AG09319 (cell line): Measurements from ENCODE around the gene NUDCD3.

Source experiments
- DNase-seq: peaks from one replicate; pipeline ENCODE4 v3.0.0-alpha.2; 2010; ENCODE audit warnings: low read depth; ENCODE audit errors: extremely low read depth
- TF ChIP-seq, protein P1 (sequence below): IDR thresholded peaks from 2 replicates; pipeline ENCODE4 v1.5.1; 2011; ENCODE audit warnings: low read depth, mild to moderate bottlenecking, inconsistent platforms, low read length, moderate library complexity

Gene NUDCD3

DNA sequence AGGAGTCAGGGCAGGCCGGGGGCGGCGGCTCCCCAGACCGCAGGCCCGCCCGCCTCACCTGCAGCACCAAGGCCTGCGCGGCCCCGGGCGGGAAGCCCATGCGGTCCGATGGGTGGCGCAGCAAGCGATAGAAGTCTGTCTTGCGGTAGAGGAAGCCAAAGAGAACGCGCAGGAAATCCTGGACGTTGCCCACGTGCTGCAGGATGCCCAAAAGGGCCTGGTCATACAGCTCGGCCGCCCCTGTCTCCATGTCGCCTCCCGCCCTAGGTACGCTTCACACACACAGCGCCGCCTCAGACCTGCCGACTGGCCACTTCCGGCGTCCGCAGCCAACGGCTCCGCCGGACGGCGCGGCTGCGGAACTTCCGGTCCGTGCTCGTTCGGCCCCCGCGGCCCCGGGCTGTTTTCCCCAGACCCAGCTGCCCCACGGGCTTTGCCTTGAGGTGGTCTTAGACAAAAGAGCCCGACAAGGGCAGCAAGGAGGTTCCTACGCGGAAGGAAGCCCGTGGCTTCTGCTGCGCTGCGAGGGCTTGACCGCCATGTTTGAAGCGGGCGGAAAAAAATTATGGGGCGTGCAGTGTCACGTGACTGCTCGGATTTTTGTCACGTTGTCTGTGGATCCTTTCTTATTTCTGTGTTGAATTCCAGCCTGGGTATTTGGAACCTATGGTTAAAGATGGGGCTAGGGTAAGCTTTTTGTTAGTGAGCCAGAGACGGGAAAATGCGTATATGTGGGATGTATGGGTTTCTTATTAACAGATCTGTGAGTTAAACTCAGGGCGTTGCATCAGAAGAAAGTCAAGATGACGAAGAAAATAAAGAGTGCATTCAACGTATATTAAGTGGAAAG lies at the start of gene NUDCD3:
TSS of gene NUDCD3 (minus strand) at position 308 of the 850 bp plus-strand sequence. CDS start at position 250, 58 bp downstream.
- TF ChIP-seq, protein P1, sequence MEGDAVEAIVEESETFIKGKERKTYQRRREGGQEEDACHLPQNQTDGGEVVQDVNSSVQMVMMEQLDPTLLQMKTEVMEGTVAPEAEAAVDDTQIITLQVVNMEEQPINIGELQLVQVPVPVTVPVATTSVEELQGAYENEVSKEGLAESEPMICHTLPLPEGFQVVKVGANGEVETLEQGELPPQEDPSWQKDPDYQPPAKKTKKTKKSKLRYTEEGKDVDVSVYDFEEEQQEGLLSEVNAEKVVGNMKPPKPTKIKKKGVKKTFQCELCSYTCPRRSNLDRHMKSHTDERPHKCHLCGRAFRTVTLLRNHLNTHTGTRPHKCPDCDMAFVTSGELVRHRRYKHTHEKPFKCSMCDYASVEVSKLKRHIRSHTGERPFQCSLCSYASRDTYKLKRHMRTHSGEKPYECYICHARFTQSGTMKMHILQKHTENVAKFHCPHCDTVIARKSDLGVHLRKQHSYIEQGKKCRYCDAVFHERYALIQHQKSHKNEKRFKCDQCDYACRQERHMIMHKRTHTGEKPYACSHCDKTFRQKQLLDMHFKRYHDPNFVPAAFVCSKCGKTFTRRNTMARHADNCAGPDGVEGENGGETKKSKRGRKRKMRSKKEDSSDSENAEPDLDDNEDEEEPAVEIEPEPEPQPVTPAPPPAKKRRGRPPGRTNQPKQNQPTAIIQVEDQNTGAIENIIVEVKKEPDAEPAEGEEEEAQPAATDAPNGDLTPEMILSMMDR, result peak; percentile 26
- peak; percentile 35 for DNase-seq

DNA sequence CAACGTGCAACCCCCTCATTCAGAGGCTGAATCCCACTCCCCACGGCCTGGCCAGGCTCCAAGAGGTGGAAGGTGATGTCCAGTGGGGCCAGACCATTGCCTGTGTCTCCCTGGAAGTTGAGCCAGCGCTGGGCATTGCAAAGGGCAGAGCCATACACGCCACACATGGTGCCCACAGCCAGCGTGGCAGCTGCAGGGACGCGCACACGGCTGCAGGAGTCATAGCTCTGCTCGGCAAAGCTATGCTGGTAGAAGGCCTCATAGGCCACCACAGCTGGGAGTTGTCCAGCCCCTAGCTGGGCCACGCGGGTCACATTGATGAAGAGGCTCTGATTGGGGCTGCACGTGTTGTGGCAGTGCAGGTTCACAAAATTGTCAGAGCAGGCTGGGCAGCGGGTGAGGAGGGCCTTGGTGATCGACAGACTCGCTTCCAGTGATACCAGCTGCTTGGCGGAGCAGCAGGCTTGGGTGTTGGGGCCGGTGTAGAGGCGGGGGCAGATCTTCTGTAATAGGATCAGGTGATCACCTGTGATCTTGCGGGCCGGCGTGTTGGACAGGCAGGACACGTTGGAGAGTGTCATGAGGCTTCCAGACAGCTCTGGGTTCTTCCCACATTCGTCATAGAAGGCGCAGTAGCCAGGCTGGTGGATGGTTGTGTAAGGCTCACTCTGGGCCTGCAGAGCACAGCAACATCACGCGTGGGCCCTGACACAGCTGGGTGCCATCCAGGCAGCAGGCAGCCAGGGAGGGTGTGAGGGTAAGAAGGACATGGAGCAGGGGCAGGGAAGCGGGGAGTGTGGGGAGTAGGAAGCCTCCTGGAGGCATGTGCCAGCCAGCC lies 49.4 kb upstream of the NUDCD3 start:
- TF ChIP-seq, protein P1, result no peak
- DNase-seq, result no peak

DNA sequence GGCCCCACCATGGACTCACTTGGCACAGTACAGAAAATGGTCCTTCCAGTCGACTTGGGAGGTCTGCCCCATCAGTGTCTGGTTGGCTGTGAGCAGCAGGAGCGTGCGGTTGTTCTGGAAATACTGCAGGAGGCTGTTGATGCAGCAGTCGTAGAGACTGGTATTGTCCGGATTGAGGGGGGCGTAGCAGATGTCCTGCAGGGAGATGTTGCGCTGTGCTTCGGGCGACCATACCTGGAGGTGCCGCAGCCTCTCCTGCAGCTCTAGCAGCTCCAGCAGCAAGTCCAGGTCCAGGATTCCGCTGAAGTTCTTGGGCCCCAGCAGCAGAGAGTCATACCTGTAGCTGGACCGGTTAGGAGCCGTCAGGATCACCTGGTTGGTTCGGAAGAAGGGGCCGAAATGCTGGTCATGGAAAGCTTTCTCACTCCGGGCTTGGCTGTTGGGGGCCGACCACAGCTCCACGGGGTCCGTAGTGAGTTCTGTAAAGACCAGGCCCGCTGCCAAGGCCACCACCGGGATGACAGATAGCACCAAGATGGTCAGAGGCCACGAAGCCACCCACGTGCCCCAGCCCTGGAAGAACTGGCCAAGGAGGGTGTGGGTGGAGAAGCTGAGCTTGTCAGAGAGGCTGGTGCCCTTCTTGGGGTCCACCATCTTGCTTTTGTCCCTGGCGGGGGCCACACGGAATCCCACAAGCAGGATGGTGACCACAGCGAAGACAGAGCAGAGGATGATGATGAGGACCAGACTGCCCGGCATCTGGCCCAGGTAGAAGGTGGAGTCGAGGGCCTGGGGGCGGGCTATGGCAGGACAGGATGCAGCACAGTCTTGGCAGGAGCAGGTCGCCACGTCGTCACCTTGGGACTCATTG lies 48.6 kb upstream of the NUDCD3 start:
- TF ChIP-seq, protein P1, result no peak
- no peak for DNase-seq

DNA sequence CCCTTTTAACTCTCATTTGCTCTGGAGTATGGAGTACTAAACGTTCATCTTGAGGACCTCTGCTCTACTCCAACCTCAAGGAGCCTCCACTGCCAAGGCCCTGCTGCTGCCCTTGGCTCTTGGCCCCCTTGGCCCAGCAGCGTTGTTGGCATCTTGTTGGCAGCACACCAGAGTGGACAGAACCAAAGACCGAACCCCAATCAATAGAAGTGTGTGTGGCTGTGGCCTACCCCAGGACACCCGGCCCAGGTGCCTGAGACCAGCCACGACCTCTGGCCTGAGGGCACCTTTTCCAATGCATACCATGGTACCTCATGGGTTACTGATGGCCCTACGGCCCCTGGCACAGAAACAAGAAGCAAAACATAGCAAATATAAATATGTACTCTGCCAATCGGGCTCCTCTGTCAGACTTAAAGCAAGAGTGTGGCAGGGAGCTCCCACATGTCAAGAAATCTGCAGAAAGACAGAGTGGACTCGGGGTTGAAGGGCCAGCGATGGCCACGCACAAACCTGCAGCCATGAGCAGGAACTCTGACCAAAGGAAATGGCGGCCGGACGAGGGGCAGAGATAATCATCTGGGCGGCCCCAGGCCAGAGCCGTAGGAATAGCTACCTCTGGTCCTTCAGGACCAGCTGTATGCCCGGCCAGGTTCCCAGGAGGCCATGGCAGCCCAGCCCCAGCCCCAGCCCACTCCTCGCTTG lies 47.8 kb upstream of the NUDCD3 start:
- TF ChIP-seq, protein P1, result no peak
- DNase-seq, result no peak

DNA sequence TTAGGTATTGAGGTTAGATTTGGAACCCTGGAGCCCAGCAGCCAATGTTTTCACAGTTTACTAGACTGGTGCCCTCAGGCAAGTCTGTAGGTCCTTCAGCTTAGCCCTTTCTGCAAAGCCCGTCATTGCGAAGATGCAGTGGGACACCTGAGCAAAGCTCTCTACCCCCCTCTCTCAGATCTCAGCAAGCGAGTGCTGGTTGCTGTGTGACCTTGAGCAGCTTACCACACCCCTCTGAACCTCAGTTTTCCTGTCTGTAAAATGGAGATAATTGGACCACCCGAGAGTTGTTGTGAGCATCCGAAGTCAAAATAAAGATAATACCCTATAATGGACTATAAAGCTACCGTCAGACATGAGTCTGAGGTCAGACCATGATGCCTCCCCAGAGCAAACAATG lies 47.0 kb upstream of the NUDCD3 start:
- TF ChIP-seq, protein P1, result no peak
- no peak for DNase-seq

DNA sequence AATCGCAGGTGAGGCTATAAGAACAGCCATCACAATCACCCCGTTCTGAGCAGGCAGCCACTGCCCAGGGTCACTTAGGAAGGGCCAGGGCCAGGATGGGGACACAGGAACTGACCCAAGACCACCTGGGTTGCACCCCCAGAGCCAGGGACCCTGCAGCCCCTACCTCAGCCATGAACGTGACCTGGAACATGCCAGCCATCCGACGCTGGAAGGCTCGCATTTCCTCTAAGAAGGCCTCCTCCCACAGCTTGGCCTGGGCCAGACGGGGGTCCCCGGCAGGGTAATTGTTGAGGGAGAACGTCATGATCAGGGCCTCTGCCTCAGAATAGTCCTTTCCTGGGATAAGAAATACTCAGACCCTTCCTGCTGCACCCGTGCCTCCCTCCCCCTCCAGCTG lies 45.6 kb upstream of the NUDCD3 start:
- TF ChIP-seq, protein P1, result no peak
- DNase-seq, result no peak
